GM23248 (cell line): ENCODE measurements around the gene INKA2.

Experiments used
- EZH2 ChIP-seq: fragments of 200-600 bp; sonication (generic); IDR thresholded peaks from 2 replicates; pipeline ENCODE4 v1.6.1; 2018; ENCODE audit warnings: antibody characterized with exemption, mild to moderate bottlenecking; ENCODE audit not compliant: insufficient read depth, poor library complexity, severe bottlenecking
- EZH2phosphoT487 ChIP-seq: fragments of 200-600 bp; sonication (generic); IDR thresholded peaks from 2 replicates; pipeline ENCODE4 v1.6.1; 2018; ENCODE audit warnings: antibody characterized with exemption, moderate library complexity, mild to moderate bottlenecking, low read depth; ENCODE audit not compliant: insufficient read depth

- TF ChIP-seq EZH2phosphoT487: no peak
- no peak for TF ChIP-seq EZH2
Measured at GRCh38 chr1:111704240-111704639, 35.0 kb downstream of the INKA2 start.
